ENCODE results near the gene HS3ST4.
A peak's percentile ranks its signal among the peaks of the same experiment; 100 is the strongest.

The HS3ST4 gene

DNA sequence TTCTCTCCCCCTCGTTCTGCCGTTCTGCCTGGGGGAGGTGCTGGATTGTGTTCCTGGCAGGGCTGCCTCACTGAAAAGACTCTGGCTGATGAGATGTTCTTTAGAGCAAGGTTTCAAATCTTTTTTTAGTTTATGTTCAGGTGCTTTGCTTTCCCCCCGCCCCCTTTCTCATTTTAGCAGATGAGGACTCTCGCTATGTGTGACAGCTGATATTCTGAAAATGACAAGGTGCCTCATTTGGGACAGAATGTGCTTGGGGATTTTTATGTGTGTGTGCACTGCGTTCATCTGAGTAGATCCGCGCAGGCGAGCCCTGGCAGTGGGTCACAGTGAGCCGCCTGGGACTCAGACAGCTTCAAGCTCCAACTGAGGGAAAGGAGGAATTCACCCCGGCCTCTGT is 205.9 kb downstream of the HS3ST4 start:
- no peak for DNase-seq

DNA sequence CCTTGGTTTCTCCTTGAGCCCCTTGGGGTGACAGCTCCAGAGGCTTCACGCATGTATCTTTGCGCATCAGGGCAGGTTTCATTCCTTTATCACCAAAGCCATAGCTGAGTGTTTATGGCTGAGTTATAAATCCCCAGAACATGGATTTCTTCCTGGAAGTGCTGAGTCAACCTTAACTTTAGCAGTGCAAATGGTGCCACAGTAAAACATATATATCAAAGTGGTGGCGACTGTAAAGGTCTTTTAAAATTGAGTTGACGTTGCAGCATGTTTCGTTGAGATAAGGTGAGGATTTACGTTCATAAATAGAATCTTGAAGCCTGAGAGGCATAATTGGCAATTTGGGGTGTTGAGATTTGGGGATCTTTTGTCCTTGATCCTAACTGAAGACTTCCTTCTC is 214.1 kb downstream of the HS3ST4 start:
- DNase-seq: no peak

DNA sequence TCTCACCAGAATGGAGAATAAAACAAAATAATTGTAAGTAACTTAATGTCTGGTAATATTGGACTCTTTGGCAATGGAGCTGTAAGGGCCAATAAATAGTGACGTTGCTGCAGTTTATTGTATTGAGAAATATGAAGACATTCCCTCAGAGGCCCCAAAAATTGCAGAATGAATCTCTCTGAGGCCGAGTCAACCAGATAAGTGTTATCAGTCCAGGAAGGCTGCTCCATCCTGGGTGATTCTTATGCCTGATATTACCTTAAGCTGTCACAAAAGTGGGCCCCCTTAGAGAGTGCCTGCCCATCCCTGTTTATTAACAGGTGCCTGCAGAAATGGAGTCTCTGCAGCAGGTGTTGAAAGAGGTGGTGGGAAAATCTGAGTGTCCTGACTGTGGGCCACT is 219.2 kb downstream of the HS3ST4 start:
- DNase-seq: no peak

DNA sequence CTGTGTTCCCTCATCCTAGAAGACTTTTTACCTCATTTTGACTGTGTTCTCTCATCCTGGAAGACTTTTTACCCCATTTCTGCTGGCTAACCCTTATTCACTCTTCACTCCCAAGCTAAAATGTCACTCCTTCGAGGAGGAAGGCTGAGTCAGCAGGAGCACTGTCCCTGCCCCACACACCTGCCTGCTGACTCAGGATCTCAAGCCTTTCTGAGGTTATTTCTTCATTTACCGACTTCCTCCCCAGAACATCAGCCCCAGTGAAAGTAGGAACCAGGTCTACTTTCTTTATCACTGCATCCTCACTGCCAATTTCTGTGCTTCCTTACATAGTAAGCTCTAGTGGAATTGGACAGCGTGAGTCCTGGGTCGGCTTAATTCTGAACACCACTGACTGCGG is 220.6 kb downstream of the HS3ST4 start:
- no peak for DNase-seq

DNA sequence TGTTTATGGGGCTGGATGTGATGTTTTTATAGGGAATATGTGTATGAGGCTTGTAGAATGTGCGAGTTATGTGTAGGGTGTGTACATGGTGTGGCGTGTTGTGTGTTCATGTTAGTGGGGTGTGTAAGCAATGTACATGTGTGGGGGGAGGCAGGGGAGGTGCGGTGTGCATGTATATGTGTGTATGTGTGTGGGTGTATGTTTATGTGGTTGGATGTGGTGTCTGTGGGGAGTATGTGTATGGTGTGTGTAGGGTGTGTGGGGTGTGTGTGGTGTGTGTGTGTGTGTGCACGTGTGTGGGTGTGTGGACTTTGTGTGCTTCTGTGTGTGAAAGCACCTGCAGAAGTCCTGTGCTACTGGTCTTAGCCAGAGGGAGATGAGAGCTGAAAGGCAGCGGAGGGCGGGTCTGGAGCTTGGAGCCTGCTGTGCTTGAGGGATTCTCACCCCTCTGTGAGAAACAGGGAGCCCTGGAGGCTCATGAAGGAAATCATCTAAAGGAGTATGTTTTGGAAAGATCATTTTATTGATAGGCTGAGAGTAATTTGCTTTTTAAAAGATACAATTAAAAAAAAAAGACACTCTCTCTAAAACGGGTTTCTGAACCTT is 222.7 kb downstream of the HS3ST4 start:
- DNase-seq: no peak

DNA sequence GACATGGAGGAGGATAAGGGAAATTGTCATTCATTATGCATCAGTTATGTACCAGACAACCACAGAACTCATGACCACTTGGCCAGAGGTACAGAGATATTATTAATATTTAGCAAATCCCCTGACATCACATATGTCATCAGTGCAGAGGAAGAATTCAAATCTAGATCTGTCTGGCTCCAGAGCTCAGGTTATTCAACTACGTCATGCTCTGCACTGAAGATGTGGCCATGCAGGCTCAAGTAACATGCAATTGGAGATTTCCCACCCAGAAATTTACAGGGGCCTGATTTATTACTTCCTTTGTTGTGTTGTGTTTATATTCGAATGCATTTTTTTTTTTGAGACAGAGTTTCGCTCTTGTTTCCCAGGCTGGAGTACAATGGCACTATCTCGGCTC is 224.3 kb downstream of the HS3ST4 start:
- DNase-seq: no peak

DNA sequence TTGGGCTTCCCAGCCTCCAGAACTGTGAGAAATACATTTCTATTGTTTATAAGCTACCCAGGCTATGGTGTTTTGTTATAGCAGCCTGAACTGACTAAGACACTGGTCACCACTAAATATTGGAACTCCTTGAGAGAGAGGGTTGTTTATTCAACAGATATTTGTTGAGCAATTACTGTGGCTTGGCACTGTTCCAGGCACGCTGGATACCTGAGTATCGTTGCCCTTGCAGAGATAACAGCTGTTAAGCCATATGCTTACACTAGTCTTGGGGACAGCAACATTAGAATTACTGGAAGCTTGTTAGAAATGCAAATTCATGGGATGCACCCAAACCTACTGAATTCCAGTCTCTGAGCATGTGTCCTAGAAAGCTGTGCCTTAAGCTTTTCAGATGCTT is 230.7 kb downstream of the HS3ST4 start:
- no peak for DNase-seq

DNA sequence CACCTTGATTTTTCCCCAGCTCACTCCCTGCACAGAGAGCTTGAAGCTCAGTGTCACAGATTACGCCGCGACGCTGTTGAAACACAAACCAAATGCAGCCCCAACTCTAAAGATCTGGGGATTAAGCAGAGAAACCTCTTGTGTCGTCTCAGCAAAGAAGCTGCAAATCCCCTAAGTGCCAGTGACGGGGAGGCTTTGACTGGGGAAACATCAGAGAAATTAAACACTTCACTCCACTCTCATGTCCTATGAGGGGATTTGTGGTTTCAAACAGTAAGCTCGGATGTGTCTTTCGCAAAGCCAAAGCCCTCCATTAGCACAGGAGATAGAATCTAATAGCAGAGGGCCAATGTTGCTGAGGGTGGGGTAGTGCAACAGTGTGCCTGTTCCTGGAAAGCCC is 233.7 kb downstream of the HS3ST4 start:
- no peak for DNase-seq

DNA sequence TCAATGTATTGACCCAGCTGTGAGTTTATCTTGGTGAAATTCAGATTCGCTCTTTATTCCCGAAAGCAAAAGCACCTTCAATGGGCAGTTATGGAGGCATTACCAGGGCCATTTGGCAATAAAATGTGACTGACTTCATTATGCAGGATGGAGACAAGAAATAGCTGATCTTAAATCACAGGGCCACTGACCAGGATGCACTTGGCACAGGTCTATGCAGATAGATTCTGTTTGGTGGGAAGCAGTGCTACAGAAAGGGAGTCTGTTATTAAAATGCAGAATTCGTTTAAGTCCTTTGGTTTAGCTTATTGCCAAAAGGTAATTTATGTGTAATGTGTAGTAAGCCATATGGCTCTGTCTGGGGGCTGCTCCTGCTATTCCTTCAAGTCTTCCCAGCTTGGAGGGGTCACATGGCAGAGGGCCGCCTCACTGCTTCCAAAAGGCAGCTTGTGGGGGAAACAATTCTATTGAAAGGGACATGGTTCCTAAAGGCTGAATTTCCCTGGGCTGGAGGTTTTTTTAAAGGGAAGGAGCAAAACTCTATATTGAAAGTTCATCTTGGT is 239.8 kb downstream of the HS3ST4 start:
- DNase-seq: no peak

DNA sequence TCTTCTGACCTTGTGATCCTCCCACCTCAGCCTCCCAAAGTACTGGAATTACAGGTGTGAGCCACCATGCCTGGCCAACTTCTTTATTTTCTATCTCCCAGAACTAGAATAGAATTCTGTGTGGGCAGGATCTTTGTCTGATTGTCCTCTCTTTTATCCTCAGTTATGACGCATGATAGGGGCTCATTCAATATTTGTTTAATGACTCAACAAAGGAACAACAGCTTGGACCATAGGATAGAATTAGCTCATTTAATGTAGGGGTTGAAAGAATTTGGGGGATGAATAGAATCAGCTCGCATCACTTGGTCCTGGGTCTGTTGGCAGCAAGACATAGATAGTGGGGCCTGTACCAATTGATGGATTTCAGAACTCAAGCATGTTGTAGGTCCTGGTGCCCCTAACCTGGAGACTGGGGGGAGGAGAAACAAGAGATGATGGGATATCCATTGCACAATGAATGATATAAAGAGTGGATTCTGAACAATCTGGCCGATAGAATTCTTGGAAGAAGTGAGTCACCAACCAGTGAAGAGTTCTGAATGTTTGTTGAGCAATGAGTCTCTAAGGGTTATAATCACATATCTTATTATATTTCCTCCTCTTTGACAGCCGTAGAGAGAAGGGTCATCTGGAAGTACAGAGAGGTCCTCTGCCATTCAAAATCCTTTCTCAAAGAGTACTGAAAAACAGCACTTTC is 250.2 kb downstream of the HS3ST4 start:
- no peak for DNase-seq

DNA sequence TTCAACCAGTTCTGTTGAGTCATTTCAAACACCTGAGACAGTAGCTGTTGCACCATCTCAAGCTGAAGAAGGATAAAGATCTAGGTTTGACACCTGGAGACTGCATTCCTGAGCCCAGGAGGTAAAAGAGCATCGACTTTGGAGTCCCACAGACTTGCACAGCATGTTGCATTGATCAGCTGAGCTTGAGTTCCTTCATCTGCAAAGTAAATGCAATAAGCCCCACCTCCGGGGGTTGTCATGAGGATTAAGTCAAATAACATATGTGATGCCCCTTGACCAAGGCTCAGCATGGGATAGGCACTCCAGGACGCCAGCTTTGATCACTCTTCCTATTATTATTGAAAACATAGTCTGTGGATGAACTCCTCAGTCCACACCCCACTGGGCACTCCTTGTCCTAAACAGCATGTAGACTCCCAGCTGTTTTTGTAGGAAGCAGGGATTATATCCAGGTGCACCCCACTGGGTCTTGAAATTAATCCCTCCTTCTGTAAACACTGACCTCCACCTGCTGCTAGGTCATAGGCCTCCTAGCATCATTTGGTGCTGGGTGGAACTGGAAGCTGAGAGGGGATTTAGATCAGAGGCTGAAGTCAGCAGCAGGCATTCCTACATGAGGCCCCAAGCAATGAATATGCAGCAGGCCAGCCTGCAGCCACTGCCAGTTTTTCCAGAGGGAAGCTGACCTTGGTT is 259.0 kb downstream of the HS3ST4 start:
- no peak for DNase-seq

DNA sequence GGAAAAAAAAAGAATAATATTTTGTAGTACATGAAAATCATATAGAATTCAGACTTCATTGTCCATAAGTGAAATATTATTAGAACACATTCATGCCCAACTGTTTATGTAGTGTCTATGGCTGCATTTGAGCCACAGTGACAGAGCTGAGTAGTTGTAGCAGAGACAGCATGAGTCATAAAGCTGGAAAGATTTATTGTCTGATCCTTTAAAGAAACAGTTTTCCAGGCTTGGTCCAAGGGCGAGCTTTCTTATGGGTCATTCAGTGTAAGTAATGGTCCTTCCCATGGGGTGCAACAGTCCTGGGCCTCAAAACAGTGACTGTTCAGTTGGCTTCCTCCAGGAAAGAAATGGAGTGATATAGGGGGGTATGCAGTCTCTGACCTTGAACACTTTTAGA is 260.2 kb downstream of the HS3ST4 start:
- DNase-seq: no peak

DNA sequence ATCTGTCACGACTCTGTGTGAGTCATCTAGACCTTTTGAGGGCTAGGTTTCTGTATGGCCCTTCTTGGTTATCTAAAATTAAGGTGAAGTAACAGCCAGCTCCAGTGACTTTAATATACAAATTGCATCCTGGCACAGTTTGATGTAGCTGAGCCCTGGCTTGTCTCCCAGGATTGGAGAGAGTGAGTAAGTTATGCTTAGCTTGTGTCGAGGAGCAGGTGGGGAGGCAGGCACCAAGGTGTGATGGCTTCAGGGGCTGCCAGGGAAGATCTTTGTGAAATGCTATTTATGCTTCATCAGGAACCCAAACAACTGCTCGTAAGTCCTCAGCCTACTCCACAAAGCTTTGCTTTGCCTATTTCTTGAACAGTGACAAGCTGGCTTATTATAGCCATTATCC is 261.2 kb downstream of the HS3ST4 start:
- DNase-seq: no peak

DNA sequence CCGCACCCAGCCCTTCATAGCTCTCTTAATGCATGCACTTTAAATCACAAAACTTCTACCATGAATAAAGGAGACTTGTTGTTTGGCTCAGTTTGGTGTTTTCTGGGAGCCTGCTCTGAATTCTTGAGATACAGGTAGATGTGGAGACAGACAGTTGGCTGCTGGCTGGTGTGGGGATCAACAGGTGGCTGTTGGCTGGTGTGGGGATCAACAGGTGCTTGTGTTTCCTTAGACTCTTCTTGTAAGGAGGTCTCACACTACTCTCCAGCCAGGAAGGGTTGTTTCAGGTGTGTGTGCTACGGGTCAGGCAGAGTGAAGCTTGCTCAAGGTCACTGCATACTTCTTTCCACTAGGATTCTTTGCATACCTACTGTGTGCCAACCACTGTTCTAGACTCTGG is 265.9 kb downstream of the HS3ST4 start:
- no peak for DNase-seq

DNA sequence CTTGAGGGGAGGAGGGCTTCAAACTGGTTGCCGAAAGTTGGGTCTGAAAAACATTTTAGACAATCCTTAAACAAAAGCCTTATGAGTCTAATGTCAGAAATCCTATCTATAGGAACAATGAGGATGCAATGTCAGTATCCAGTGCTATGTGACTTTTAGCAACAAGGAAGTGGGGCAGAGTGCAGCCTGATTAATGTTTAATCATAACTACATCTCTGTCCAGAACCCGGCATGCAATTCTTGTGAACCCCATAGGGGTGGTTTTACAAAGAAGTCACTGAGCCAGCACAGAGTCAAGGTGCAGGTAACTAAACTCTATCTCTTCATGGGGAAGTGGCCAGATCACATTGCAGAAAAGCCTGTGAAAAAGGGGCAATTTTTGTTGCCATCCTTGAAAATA is 267.5 kb downstream of the HS3ST4 start:
- DNase-seq: no peak

DNA sequence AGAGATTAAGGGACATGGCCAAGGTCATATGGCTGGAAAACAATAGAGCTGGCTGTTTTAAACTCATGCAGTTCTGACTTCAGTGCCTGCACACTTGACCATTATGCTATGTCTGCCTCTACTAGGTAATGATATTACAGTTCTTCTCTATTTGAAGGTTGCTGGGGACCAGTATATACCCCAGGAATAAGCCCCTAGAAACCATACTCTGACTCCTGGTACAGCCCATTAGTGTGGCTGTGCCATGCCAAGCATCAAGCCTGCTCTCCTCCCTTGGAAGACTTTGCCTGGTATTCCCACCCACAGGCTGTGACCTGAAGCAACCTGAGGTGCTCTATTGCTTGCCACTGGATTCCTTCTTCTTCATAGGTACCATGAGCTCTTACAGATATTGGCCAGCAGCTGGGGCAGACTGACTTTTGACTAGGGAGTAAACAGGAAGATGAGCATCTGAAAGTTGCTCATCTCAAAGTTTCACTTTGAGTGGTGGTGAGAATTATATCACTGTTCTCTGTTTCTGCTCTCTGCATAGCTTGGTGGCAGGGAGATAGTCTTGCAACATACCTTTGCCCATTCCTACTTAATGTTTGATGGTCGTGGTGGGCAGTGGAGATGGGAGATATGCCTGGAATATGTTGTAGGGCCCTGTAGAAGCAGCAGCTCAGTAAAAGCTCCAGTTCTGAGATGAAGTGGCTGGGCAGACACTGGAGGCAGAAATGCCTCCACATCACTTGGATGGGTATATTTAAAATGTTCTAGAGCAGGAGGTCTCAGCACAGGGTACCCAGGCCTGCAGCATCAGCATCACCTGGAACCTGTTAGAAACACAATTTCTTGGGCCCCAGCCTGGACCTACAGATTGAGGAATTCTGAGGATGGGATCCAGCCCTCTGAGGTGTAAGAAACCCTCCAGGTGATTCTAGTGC is 274.7 kb downstream of the HS3ST4 start:
- no peak for DNase-seq

DNA sequence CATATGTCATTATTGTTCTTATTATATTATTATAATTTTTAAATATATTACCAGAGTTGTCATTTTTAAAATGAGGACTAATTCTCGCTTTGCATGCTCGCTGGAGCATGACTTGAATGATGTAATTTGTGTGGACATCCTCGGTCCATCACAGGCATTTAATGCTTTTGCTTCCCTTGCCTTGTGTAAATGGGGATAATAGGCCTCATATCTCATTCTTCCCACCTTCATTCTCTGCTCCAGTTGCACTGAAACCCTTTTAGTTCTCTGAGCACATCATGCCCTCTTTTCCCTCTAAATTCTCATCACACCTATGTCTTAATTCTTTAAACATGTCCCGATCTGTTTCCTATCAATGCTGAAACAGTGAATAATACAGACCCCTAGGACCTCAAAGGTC is 285.4 kb downstream of the HS3ST4 start:
- DNase-seq: no peak

DNA sequence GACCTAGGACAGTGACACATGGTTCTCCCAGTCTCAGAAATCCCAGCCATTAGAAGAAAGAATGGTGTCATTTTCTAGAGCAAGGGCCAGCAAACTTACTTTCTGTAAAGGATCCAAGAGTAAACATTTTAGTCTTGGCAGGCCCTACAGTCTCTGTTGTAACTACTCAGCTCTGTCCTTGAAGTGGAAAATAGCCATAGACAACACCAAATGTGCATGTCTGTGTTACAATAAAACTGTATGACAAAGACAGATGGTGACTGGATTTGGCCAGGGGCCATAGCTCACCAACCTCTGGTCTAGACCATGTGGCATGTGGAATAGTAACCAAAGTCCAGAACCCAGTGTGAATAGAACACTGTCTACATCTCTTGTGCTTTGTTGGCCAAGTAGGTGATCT is 286.5 kb downstream of the HS3ST4 start:
- no peak for DNase-seq

DNA sequence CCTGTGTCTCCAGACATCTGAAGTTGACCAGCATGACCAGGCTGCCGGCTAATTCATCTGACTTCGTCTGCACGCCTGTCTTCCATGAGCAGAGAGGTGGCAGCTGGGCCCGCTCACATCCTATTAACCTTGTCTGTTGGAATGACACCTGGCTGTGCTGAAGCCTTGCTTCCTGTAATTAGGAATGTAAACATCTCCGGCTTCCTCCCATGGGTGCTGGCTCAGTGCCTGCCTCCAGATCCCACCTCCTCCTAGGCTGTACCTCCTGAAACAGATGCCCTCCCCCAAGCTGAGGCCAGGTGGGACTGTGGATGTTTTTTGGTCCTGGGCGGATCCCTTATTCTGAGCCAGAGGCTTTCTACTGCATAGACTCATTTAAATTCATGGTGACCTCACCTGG is 296.3 kb downstream of the HS3ST4 start:
- no peak for DNase-seq

DNA sequence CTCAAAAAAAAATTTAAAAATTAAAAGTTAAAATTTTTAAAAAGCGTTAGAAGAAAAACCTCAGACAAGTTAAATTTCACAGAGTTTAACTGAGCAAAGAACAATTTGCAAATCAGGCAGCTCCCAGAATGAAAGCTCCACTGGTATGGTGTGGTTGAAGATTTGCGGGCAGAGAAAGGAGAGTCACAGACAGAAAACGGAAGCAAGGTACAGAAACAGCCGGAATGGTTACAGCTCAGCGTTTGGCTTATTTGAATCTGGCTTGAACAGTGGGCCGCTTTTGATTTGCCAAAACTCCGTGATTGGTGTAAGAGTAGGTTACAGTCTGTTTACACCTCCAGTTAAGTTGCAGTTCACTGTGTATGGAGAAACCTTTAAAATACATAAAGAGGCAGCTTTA is 297.1 kb downstream of the HS3ST4 start:
- DNase-seq: no peak

DNA sequence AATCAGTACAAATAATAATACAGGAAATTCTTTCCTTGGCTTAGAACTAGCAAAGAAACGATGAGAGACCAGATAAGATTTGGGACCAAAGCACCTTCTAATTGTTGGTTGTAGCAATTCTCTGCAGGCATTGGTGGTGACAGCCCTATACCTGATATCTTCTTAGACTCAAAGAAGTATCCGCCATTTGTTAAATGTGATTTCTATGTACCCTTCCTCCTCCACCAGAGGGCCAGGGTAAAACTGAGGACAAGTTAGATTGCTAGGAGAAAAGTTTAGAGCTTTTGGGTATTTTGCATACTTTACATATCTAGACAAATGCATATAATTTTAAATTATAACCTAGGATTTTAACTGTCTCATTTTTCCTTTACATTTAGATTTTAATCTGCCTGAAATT is 304.3 kb downstream of the HS3ST4 start:
- peak; percentile 9 for DNase-seq

DNA sequence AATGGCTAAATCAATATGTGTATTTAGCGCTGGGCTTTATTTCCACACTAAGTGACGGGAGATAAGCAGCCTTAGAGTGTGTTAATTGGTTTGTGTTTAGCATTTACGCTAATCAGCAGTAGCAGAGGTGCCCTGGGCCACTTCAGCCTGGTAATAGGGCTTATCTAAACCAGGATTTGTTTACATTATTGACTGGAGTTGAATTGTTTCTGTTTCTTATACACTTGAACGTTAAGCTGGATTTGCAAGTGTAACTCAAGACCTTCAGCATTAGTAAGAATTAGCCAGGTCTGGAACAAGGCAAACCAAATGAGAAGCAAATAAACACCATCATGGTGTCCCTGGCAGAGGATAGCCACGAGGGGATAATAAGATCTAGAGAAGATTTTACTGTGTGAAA is 313.6 kb downstream of the HS3ST4 start:
- DNase-seq: no peak

DNA sequence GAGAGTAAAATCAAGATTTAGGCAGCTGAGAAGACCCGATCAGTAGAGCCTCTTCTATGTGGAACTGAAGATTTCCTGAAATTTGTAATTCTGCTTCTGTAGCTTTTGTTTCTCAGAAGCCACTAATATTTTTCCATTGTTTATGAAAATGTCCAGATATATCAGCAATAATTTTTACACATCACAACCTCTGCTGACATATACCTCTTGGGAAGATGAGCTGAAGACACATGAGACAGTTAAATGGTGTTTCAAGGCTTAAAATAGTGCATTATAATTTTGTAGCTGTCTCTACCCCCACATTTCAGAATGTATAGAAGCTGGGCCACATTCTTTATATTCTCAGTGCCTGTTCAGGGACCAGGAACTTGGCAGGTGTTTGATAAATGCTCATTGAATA is 320.6 kb downstream of the HS3ST4 start:
- DNase-seq: no peak
